Adipose tissue (tissue), 3 donors: ENCODE measurements around the gene B4GALT5. TPM values are rescaled to one million over a fixed set of nuclear protein-coding genes. Genes with fewer than 3 reads are reported as not detected.
"Not testable (repeated sequence)": the region's sequence is repeated elsewhere in the genome, so short reads cannot be mapped to it uniquely, and the experiment has no call there.

Experiments used
- H3K27ac ChIP-seq: one replicate; pipeline ENCODE4 v1.5.1; 2013; ENCODE audit warnings: low read depth, low read length
- WGBS, 3 donors: extraction: QIAGEN DNeasy Blood & Tissue Kit; methylation state at CpG; one replicate each; pipeline ENCODE4 v1.1.7; 2013; 5-methylcytosine and 5-hydroxymethylcytosine counted together
- polyA plus RNA-seq, 3 donors: library from polyadenylated mRNA; stranded (reverse); fragments of 200-250 nt; gene quantifications; one replicate each; pipeline ENCODE4 v1.2.3, GENCODE V29; 2013
- donor health status: healthy with polysubstance abuse.
- donor health status: Bipolar disorder and iron deficiency.
- donor health status: healthy.

B4GALT5 gene
- polyA plus RNA-seq, 3 donors, result 8.7 to 48.2 (median 22.7) TPM

DNA sequence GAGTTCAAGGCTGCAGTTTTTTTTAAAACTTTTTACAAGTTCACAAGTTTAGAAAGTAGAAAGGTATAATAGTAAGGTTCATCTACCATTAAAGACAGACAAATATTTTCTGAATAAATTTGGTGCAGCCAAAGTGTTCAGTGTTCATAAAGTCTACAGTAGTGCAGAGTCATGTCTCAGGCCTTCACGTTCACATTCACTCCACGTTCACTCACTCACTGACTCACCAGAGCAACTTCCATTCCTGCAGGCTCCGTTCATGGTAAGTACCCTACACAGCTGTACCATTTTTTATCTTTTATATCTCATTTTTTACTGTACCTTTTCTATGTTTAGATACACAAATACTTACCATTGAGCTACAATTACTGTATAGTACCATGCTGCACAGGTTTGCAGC lies 67.6 kb downstream of the B4GALT5 start:
- WGBS, 3 donors, result 86 to 96% (median 93%) methylated on average over 3 of the region's 3 CpGs

DNA sequence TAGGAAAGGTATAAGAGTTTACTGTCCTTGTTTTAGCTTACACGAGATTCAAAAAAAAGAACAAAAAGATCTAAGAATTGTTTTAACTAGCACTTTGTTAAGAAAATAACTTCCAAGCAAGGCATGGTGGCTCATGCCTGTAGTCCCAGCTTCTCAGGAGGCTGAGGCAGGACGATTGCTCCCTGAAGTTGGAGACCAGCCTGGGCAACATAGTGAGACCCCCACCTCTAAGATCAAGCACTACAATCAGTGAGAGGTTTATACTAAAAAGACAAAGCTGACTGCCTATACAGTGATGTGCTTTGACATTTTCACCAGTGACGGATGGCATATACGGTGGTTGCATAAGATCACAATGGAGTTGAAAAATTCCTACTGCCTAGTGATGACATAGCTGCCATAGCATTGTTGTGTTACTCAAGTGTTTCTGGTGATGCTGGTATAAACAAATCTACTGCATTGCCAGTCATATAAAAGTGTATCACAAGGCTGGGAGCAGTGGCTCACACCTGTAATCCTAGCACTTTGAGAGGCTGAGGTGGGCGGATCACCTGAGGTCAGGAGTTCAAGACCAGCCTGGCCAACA lies 68.6 kb downstream of the B4GALT5 start:
- H3K27ac ChIP-seq, result no peak overlapping the region
- 81 to 93% (median 86%) methylated on average over 5 of the region's 5 CpGs for WGBS, 3 donors

More for the DNA sequence above, 67.6 kb downstream of the B4GALT5 start:
- H3K27ac ChIP-seq, result no peak overlapping the region

DNA sequence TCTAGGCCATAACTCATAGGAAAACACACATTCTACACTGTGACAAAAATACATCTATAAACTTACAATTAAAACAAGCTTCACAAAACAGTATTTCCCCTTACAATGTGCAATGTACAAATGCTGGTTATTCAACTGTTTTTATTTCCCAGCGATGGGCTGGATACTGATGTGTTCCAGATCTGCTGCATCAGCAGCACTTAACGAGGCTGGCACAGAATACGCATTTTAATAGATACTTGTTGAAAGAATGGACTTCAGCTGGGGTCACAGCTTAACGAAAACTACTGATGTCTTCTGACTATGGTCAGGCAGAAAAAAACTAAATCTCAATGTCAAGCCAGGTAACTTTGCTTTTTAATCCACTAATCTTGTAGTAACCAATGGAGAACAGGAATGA lies 70.9 kb downstream of the B4GALT5 start:
- no peak overlapping the region for H3K27ac ChIP-seq
- 86 to 87% (median 86%) methylated on average over 4 of the region's 4 CpGs for WGBS, 3 donors

DNA sequence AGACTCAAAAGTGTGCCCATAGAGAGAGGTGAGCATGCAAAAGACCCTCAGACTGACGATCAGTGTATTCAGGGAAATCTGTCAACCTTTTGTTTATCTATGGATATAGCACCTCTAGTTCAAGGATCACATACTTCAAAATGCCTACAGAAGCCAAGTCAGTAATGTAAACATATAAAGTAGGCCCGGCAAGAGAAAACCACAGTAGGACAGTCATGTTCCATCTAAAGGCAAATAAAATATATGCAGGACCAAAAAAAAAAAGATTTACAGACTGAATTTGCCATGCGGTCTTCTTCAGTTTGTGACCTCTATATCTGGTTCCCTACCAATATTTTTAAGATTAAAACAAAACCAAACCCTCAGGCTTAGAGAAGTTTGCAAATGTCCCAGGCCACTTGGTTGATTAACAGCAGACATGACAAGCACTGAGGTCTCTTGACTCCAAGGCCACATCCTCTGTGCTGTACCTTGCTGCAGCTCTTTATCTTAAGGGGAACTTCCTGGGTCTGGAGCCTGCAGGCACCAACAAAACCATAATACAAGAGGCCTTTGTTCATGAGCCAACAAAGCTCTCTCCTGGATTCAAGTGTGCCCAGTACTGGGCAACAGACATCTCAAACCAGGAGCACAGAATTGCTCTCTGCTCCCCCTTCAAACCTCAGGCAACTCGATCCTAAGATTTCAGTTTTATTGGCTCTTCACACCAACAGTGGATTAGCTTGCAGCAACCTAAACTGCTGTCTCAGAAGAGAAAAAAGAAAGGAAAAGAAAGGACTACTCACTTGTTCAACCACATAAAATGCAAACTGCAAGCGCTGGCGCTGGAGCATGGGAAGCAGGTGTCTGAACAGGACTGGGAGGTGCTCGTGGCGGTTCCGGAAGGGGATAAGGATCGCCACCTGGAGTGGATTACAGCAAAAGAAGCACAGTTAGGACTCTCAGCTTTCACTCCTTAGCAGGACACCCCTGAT lies 71.7 kb downstream of the B4GALT5 start:
- H3K27ac ChIP-seq, result no peak overlapping the region
- whole genome bisulfite sequencing, 3 donors, result 55 to 90% (median 84%) methylated on average over 10 of the region's 10 CpGs

DNA sequence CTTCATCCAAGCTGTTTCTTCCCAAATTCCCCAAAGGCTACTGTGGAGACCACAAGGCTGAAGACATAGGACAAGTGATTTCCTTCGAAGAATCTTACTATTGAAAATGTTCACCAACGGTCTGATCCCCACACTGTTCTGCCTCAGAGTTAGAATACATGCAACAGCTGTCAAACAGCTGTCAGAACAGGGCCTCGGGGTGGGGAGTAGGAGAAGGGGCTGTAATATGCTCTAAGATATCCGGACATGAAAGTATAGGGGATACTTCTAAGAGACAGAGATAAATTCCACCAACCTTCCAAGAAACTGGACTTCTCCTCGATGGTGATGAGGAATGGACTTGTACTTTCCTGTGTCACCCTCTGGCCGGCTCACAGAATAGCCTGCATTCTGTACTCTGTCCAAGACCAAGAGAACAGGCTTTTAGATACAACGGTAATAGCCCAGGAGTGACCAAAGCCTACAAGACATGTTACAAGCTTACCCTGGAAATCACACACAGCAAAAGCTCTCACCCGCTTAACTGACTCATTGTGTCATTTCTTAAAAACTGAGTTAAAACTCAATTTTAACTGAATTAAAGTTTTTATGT lies 76.5 kb downstream of the B4GALT5 start:
- no peak overlapping the region for H3K27ac ChIP-seq
- 72 to 75% (median 72%) methylated on average over 8 of the region's 8 CpGs for WGBS, 3 donors

DNA sequence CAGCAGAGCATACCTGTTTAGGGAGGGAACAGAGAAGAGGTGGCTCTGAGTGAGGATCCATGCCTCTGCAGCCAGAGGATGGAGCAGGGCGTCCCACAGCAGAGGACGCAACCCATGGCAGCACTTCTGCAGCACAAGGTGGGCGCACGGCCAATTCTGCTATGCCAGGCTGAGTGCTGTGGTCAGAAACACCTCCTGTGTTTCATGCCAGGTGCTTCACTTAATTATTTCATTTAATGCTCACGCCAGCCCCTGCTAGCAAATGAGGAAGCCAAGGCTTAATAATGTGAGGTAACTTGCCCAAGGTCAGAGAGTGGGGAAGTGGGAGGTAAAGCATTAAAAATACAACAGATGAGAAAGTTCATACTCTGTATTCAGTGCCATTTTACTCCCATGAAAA lies 77.2 kb downstream of the B4GALT5 start:
- H3K27ac ChIP-seq, result no peak overlapping the region
- WGBS, 3 donors, result 74 to 87% (median 75%) methylated on average over 5 of the region's 5 CpGs

DNA sequence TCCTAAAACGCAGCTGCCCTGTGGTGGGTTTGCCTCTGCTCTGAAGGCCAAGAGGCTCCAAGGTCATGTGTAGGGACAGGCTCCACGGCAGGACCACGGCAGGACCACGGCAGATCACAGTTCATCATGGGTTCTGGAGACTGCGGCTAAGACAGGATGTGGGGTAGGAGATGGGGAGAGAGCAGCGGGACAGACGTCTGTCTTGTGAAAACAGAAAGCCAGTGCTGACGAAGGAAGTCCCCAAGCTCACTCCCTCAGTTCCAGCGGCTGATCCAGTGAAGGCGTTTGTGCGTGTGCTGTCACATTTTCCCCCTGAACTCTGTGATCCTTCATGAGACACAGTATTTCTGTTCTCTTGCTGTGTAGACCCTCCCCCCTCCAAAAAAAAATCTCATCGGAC lies 77.8 kb downstream of the B4GALT5 start:
- 57 to 72% (median 64%) methylated on average over 12 of the region's 12 CpGs for WGBS, 3 donors
- H3K27ac ChIP-seq, result no peak overlapping the region

DNA sequence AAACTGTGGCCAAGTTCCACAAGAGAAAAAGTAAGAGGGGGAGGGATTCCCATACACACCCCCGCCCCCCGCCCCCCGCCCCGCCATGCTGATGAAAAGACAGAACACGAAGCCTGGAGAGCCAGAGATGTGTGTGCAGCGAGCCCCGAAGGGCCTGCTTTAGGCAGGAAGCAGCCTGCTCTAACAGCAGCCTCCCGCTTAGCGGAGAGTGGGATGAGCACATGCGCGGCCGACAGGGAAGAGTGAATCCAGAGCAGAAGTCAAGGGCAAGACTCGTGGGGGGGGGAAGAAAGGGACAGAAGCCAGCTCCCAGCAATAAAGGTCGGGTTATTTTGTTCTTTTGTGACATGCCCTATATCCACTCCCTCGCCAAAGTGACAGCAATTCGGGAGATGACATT lies 78.5 kb downstream of the B4GALT5 start:
- H3K27ac ChIP-seq, result no peak overlapping the region
- 45 to 73% (median 54%) methylated on average over 16 of the region's 16 CpGs for WGBS, 3 donors

DNA sequence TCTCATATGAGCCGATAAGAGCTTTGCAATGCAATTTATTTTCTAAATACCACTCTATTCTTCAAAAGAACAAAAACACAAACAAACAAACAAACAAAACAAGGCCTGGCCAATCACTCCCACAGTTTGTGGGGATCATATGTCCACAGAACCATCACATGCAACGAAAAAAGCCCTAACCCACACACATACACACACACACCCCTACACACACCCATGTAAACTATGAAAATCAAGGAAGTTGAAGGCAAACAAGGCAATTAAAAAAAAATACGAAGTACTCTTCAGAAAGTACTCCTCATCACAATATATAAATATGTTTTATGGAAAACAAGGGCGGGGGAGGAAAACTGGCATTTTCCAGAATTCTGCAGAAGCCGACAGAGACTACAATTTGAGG lies 79.6 kb downstream of the B4GALT5 start:
- H3K27ac ChIP-seq, result no peak overlapping the region
- WGBS, 3 donors, result 85 to 89% (median 89%) methylated on average over 5 of the region's 5 CpGs

DNA sequence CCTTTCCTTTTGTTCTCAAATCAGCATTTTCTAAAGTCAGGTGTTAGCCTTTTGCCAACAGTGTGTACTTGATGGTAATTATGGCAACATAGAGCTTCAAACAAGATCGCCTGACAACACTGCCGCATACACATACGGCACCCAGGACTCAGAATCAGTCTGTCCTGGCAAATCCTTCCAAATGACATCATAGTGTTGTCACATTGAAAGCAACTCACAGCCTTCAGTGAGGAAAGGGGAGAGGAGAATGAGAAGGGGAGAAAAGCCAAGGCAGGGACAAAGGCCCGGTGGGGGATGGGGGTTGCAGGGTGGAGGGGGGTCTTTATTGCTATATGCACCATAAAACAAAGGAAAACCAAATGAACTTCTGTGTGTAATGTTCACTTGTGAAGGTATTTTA lies 80.0 kb downstream of the B4GALT5 start:
- H3K27ac ChIP-seq, result no peak overlapping the region
- WGBS, 3 donors, result 75 to 92% (median 91%) methylated on average over 4 of the region's 4 CpGs

DNA sequence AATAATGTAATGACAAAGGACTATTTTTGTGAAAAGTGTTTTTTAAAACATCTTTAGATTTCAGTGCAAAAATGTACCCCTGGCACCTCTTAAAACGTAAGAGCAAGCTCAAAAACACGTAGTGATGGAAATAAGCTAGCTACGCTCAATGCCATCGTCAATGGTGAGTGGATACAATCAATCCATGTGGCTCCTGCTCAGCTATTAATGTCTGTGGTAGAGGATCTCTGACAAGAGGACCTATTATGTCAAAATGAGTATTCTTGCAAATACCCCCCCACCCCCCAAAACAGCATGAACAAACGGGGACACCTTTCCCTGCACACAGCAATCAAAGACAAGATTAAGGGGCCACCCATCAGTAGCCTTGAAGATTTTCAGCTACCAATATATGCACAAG lies 80.7 kb downstream of the B4GALT5 start:
- H3K27ac ChIP-seq, result no peak overlapping the region
- WGBS, 3 donors, result 90 to 93% (median 91%) methylated on average over 5 of the region's 5 CpGs

DNA sequence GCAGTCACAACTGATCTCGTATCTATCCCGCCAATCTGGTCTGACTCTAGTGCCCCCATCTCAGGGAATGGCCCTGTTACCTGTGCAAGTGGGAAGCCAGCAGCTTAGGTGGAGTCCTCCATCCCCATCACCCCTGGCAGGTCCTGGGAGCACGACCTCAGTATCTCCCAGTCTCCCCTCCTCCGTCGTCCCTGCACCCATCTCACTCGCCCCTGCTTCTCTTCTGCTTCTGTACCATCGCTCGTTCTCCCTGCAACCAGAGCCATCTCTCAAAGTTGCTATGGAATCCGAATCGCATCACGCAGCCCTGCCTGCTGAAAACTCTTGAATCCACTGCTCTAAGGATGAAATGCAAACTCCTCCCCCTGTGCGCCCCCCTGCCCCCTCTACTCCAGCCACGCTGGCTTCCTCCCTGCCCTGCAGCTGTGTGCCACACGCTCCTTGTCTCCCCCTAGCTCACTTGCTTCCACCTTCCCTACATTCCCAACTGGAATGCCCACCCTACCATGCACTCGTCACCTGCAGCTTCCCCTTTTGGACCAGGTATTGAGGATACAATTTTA lies 81.7 kb downstream of the B4GALT5 start:
- no peak overlapping the region for H3K27ac ChIP-seq

DNA sequence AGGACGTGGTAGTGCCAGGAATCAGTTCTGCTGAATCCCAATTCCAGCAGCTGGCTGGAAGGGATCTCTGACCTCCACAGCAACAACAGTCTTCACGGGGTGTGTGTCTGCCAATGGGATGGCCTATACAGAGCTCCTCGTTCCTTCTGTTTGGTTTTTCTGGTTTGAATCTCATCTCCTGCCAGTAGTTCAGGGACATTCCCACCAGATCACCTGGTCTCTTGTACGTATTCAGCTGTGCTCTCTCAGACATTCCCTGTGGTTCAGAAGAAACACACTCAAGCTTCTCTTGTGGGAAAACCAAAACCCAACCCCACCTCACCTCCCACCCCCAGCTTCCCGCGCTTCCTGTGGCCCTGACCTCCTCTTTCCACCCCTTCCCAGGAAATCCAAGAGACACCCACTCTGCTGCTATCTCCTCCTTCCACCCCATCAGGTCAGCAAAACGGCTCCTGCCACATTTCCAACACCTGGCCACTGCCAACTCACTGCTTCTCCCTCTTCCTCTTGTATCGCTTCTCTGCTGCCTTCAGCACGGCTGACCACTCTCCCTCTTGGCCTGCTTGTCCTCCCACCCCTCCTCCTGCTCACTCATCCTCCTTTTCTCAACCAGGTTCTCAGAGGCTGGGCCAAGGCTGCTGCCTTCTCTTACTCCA lies 82.5 kb downstream of the B4GALT5 start:
- WGBS, 3 donors, result 38 to 57% (median 52%) methylated on average over 9 of the region's 9 CpGs
- H3K27ac ChIP-seq, result no peak overlapping the region

More for the DNA sequence above, 81.7 kb downstream of the B4GALT5 start:
- 86 to 90% (median 89%) methylated on average over 15 of the region's 15 CpGs for WGBS, 3 donors

DNA sequence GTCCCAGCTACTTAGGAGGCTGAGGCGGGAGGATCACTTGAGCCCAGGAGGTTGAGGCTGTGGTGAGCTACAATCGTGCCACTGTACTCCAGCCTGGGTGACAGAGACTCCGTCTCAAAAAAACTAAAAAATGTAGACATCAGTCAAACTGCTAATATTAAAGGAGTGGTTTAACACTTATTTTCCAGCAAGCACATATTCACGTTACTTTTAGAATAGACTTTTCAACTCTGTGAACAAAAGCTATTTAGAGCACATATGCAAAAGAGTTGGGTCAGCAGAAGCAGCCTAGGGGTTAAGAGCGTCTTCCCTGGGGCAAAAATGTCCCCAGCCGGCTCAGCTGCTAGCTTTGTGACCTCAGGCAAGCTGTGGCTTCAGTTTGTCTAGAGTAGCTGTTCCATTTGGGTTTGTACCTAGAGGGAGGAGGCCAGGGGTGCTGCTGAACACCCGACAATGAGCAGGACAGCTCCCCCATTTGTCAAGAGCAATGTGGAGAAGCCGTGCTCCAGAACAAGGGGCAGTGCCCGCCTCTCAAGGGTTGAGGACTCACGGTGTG lies 83.2 kb downstream of the B4GALT5 start:
- WGBS, 3 donors, result 72 to 79% (median 77%) methylated on average over 10 of the region's 10 CpGs
- H3K27ac ChIP-seq, result no peak overlapping the region

DNA sequence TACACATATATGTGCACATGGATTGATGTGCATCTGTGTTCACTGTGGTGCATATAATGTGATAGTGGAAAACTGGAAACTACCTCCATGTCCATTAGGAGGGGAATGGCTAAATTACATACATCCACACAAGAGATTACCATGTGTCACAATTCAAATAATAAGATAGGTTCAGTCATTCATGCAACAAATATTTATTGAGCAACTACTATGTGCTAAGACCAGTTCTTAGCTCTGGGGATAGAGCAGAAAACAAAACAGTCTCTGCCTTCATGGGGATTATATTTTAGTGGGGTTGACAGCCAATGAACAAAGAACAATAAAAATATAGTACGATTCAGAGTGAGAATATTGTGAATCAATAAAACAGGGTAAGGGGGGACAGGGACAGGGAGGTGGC lies 84.1 kb downstream of the B4GALT5 start:
- H3K27ac ChIP-seq, result no peak overlapping the region
- WGBS, 3 donors, result 90 to 98% (median 94%) methylated on average over 1 of the region's 1 CpG

DNA sequence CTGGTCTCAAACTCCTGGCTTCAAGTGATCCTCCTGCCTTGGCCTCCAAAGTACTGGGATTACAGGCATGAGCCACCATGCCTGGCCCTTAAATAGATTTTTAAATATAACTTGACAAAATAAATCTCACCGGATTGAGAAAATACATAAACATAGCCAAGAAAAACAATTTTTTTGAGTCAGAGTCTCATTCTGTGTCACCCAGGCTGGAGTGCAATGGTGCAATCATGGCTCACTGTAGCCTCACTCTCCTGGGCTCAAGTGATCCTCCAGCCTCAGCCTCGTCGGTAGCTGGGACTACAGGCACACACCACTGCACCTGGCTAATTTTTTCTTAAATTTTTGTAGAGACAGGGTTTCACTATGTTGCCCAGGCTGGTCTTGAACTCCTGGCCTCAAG lies 85.4 kb downstream of the B4GALT5 start:
- not testable (repeated sequence) for H3K27ac ChIP-seq
- WGBS, 3 donors, result 84 to 96% (median 84%) methylated on average over 3 of the region's 3 CpGs

DNA sequence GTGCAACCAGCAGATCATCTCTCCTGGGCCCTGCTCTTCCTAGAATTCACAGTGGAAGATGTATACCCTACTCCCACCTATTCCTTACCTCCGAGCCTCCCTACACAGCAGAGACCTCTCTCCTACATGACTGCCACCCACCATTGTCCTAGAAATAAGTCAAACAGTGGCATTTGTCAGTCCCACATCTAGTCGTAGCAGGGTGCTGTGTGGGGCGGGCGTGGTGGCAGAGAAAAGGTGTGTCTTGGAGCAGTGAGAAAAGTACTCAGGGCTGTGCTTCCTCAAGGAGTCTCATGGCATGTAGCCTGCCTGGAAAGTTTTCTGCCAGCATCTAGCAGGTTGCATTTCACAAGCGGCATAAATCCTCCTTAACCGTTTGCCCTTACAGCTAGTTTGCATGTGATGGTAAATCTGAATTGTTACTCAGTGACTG lies 86.3 kb downstream of the B4GALT5 start:
- 75 to 86% (median 76%) methylated on average over 6 of the region's 6 CpGs for WGBS, 3 donors

DNA sequence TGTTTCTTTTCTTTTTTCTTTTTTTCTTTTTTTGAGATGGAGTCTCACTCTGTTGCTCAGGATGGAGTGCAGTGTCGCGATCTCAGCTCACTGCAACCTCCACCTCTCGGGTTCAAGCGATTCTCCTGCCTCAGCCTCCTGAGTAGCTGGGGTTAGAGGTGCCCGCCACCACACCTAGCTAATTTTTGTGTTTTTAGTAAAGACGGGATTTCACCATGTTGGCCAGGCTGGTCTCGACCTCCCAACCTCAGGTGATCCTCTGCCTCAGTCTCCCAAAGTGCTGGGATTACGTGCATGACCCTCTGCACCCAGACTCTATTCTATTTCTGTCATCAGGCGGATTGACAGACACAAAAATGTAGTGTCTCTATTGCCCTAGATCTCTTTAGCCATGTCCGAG lies 88.7 kb downstream of the B4GALT5 start:
- WGBS, 3 donors, result 93 to 95% (median 93%) methylated on average over 10 of the region's 10 CpGs
- H3K27ac ChIP-seq, result not testable (repeated sequence)

More for the DNA sequence above, 86.3 kb downstream of the B4GALT5 start:
- no peak overlapping the region for H3K27ac ChIP-seq
